Activated B cell treated with CpG ODN at 0.5 μM for 24 hours (primary cell): ENCODE measurements around the gene TEN1. TPM values are rescaled to one million over a fixed set of nuclear protein-coding genes. Genes with fewer than 3 reads are reported as not detected.

Source experiments
- ATAC-seq: fragments of 200-7000 bp; cut with Tn5 transposase; one replicate; pipeline ENCODE4 v1.10.0; 2021; ENCODE audit warnings: low read depth, mild to moderate bottlenecking, moderate library complexity
- CTCF ChIA-PET: fragments of 350-600 bp; sonication (Branson Sonifier 250); formaldehyde crosslinking; loops from one replicate; lab custom pipeline; 2021; ENCODE audit warnings: antibody characterized with exemption; lab: Charles Lee
- POLR2A ChIA-PET: fragments of 350-600 bp; sonication (Branson Sonifier 250); formaldehyde crosslinking; loops from one replicate; lab custom pipeline; 2021; ENCODE audit warnings: antibody characterized with exemption; lab: Charles Lee
- DNase-seq: peaks from one replicate; pipeline ENCODE4 v3.0.0; 2022
- H3K27ac Mint-ChIP-seq: one replicate; pipeline ENCODE4 v1.8.0; 2020; ENCODE audit warnings: mixed read lengths
- H3K27me3 Mint-ChIP-seq: one replicate; pipeline ENCODE4 v1.8.0; 2021; ENCODE audit warnings: mixed read lengths
- H3K36me3 Mint-ChIP-seq: one replicate; pipeline ENCODE4 v1.8.0; 2021; ENCODE audit warnings: low read depth, mixed read lengths
- H3K4me1 Mint-ChIP-seq: one replicate; pipeline ENCODE4 v1.8.0; 2021; ENCODE audit warnings: mixed read lengths
- H3K4me3 Mint-ChIP-seq: one replicate; pipeline ENCODE4 v1.8.0; 2020; ENCODE audit warnings: mild to moderate bottlenecking, mixed read lengths
- H3K9me3 Mint-ChIP-seq: one replicate; pipeline ENCODE4 v1.8.0; 2020; ENCODE audit warnings: mixed read lengths
- CTCF ChIP-seq: fragments of 200-600 bp; IDR thresholded peaks from one replicate; pipeline ENCODE4 v1.8.0; 2022; ENCODE audit warnings: antibody characterized with exemption, mild to moderate bottlenecking
- intact Hi-C: fragments of 100-400 bp; cut with micrococcal nuclease; formaldehyde crosslinking; loops from one replicate; pipeline ENCODE4 v1.15.1; 2024
- total RNA-seq: library from RNA; stranded (reverse); gene quantifications from 2 replicates; pipeline ENCODE4 v1.2.3, GENCODE V29; 2022

TEN1 gene
- total RNA-seq, 1 donor from 2014 or later, result 22.7 TPM

- intact Hi-C loops, result no loop called here
- POLR2A ChIA-PET, result no interaction called here
These were observed 4.6 kb downstream of the TEN1 start for GRCh38 chr17:75983501-75984181.

GRCh38 chr17:75985986-75986385, 6.9 kb downstream of the TEN1 start:
- no peaks in the 10 kb centered on the region for H3K9me3 Mint-ChIP-seq
- TF ChIP-seq CTCF, result no peak
- H3K4me3 Mint-ChIP-seq, result no peak overlapping the region
- ATAC-seq, result no peak
- ChIA-PET POLR2A (no interaction called here), CTCF (interaction anchor here (0.8 kb wide), 1 partner anchor 18 kb away, joined by 3 read pairs; no protein-coding TSS in a partner anchor)
- peaks cover 8% of the 10 kb centered on the region for H3K36me3 Mint-ChIP-seq
- intact Hi-C loops, result no loop called here
- no peak overlapping the region for H3K27ac Mint-ChIP-seq
- no peaks in the 10 kb centered on the region for H3K27me3 Mint-ChIP-seq
- H3K4me1 Mint-ChIP-seq, result peaks cover 2% of the 10 kb centered on the region
- DNase-seq, result no peak

More at GRCh38 chr17:75983501-75984181, 4.6 kb downstream of the TEN1 start:
- ATAC-seq (no peak), DNase-seq (no peak)
- CTCF ChIA-PET, result no interaction called here
- Mint-ChIP-seq H3K27ac (no peak overlapping the region), H3K4me3 (no peak overlapping the region), H3K9me3 (no peaks in the 10 kb centered on the region), H3K36me3 (peaks cover 17% of the 10 kb centered on the region), H3K4me1 (peaks cover 15% of the 10 kb centered on the region), H3K27me3 (no peaks in the 10 kb centered on the region)
- TF ChIP-seq CTCF, result no peak

GRCh38 chr17:75987041-75987440, 8.0 kb downstream of the TEN1 start:
- POLR2A ChIA-PET, result no interaction called here
- DNase-seq, result no peak
- Mint-ChIP-seq H3K4me1 (peaks cover 11% of the 10 kb centered on the region), H3K36me3 (peaks cover 12% of the 10 kb centered on the region), H3K27me3 (no peaks in the 10 kb centered on the region), H3K27ac (no peak overlapping the region), H3K9me3 (no peaks in the 10 kb centered on the region), H3K4me3 (no peak overlapping the region)
- intact Hi-C loops, result no loop called here
- ATAC-seq, result no peak
- no peak for TF ChIP-seq CTCF
- CTCF ChIA-PET, result no interaction called here

GRCh38 chr17:75991396-75991795, 12.4 kb downstream of the TEN1 start:
- no peak for DNase-seq

More at GRCh38 chr17:75991396-75991795, 12.4 kb downstream of the TEN1 start:
- no peak for ATAC-seq
- CTCF ChIA-PET, result interaction anchor here (0.6 to 1.5 kb wide), 3 partner anchors 14 to 307 kb away, joined by 3 to 8 read pairs (median 4); no protein-coding TSS in a partner anchor
- TF ChIP-seq CTCF, result no peak
- POLR2A ChIA-PET, result interaction anchor here (0.6 to 1.7 kb wide), 7 partner anchors 11 to 238 kb away, joined by 3 to 15 read pairs (median 3); partner anchors contain the start of genes ACOX1, FBF1 and TEN1
- intact Hi-C loops, result no loop called here
- Mint-ChIP-seq H3K9me3 (no peaks in the 10 kb centered on the region), H3K4me3 (no peak overlapping the region), H3K27me3 (no peaks in the 10 kb centered on the region), H3K36me3 (peaks cover 26% of the 10 kb centered on the region), H3K27ac (no peak overlapping the region), H3K4me1 (peaks cover 14% of the 10 kb centered on the region)
